GDM1 (cell line): ENCODE measurements around the gene COL6A3.
"Not testable (repeated sequence)": the region's sequence is repeated elsewhere in the genome, so short reads cannot be mapped to it uniquely, and the experiment has no call there.

Experiments used
- DNase-seq: peaks from one replicate; lab custom pipeline; 2025; lab: John Stamatoyannopoulos, UW

Gene COL6A3

DNA sequence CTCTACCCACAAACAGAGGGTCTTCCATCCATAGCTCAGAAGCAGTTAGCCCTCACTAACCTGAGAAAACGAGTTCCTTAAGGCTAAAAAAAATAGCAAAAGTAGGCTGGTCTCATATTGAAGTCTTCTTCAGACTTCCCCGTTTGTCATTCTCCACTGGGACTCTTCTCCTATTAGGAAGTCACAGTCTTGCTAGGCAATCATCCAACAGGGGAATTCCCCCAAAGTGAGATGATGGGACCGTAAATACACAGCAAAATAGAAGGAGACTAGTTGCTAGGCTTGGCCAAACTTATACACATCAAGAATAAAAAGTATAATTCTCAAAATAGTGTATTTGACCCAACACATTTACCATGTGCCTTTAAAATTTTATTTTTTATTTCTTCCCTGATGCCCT is 34.3 kb downstream of the COL6A3 start:
- no peak for DNase-seq

DNA sequence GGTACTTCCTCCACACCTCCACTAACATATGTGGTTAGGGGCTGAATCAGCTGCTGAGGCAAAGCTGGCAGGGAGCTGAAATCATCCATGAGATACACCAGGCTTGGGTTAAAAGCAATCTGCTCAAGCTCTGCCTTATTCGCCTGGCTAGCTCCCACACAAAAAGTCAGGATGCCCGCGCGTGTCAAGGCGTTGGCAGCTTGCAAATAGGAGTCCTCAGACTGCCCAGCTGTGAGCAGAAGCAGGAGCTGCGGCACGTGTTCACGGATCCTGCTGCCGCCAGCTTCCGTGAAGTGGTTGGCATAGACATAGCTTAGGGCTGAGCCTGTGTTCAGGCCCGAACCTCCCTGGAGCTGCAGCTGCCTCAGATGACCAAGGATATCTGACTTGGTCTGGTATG is 35.3 kb downstream of the COL6A3 start:
- no peak for DNase-seq

GRCh38 chr2:237374284-237375060 is 39.5 kb downstream of the COL6A3 start:
- no peak for DNase-seq

DNA sequence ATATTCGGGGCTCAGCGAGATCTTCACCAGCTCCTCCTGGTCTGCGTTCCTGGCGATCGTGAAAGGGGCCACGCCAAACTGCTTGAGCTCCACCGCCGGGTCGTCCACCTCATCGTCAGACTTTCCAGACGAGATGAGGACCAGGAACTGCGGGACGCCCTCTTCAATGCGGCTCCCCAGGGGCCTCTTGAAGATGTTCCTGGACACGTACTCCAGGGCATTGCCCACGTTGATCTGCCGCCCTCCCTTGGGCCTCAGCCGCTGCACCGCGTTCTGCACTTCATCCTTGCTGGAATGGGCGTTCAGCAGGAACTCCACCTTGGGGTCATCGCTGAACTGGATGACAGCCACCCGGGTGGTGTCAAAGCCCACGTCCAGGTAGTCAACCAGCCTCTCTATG is 42.1 kb downstream of the COL6A3 start:
- no peak for DNase-seq

- no peak for DNase-seq
Observed at GRCh38 chr2:237365671-237366070, 48.3 kb downstream of the COL6A3 start.

- DNase-seq: no peak
Observed at GRCh38 chr2:237364655-237365054, 49.3 kb downstream of the COL6A3 start.

DNA sequence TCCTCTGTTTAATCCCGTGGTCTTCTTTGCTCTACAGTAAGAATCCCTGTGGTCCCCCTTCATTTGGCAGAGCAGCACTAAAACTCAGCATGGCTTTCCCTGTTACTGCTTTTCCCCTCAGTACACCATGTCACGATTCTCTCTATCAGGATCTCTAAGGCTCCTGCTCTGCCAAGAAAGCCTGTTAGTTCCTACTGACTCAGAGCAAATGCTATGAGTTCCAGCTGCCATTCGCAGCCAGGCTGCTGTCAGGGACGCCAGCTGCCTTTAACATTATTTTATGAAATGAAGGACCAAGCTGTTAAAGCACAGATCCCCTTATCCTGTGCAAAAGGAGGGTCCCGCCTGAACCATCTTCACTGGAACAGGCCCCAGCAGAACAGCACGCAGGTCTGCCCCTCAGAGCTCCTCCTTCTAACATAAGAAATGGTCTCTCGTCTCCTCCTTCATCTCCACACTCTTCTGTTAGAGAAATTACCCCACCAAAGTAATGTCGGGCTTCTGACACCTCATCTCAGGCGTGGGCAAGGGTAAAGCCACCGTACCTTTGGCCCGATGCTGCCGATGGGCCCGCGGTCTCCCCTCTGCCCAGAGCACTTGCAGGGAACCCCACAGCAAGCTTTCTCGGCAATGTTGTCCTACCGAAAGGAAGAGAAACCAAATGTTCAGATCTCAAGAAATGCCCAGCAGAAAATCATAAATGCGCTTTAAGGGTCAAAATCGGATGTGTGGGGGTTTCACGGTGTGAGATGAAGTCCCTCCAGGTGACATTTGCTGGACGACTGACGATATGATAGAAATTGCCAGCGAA is 52.6 kb downstream of the COL6A3 start:
- DNase-seq: no peak

DNA sequence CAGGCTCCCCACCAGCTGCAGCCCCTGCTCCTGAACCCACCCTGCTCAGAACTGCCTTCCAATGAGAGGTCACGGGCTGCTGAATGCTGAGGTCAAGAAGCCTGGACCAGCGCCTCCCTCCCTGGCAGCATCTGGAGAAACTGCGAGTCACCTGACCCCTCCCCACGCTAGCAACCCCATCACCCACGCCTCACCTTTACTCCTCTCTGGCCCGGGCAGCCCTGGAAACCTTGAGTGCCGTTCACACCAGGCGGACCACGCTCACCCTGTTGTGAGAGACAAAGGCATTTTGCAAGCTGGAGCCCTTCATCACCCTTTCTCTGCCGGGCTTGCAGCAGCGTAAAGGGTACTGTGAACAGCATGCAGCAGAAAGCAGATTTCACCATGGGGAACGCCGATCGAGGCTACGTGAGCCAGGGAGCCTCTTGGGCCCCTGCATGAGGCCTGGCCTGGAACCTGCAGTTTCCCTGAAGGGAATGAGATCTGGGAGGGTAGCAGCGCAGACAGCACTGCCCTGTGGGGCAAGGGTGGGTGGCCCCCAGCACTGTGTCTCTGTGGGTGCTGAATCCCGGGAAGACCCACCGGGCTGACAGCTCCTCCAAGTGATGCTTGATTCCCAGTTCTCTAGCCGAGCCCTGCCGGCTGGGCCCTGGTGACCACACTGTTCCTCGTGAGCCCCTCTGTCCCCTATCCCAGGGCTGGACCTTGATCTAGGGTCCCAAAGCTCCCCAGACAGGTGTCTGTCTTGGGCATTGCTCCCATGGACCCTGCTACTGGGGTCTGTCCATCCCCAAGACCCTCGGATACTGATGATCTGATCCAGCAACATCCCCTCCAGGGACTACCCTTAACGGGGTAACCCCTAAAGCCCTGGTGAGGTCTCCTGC is 53.8 kb downstream of the COL6A3 start:
- no peak for DNase-seq

DNA sequence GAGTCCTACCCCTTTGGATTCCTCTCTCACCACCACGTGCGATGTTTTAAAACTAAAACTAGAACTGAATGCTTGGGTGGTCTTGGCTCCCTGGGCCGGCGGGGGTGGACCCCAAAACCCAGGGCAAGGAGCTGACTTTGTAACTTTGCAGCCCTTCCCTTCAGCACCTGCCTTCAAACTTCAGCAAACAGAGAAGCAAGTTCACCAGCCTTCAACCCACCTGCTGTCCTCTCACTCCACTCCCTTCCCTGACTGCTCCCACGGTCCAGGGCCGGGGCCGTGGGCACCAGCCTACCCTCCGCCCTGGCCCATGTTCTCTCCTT is 54.5 kb downstream of the COL6A3 start:
- DNase-seq: no peak

GRCh38 chr2:237358721-237359517 is 55.0 kb downstream of the COL6A3 start:
- DNase-seq: no peak

GRCh38 chr2:237355701-237356100 is 58.3 kb downstream of the COL6A3 start:
- DNase-seq: no peak

DNA sequence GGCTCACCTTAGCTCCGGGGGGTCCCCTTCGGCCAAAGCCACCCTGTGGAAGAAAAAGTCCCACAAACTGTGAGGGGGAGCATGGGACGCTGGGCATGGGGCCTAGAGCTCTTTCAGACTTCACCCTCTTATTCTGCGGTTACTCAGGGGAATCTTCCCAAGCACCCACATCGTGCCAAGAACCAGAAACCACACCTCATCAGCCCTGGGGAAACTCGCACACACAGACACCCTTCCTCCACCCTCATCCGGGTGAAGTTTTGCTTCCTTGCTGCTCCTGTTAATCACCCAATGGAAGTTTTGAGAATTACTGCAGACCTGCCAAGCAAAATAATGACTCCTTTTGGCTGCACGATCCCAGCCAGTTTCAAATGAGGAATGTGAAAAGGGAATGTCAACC is 59.1 kb downstream of the COL6A3 start:
- DNase-seq: no peak

DNA sequence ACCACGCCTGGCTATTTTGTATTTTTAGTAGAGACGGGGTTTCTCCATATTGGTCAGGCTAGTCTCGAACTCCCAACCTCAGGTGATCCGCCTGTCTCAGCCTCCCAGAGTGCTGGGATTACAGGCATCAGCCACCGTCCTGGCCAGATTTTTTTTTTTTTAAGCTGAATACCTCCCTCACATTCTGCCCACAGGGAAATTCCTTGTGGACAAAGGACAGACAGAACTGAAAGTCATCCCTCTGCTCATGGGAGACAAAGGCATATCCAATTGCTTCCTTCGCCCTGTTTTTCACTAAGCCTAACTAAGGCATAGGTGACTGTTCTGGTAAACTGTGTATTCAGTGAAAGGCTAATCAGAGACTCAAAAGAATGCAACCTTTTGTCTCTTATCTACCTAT is 59.8 kb downstream of the COL6A3 start:
- not testable (repeated sequence) for DNase-seq

- no peak for DNase-seq
Observed at GRCh38 chr2:237353215-237353614, 60.7 kb downstream of the COL6A3 start.

DNA sequence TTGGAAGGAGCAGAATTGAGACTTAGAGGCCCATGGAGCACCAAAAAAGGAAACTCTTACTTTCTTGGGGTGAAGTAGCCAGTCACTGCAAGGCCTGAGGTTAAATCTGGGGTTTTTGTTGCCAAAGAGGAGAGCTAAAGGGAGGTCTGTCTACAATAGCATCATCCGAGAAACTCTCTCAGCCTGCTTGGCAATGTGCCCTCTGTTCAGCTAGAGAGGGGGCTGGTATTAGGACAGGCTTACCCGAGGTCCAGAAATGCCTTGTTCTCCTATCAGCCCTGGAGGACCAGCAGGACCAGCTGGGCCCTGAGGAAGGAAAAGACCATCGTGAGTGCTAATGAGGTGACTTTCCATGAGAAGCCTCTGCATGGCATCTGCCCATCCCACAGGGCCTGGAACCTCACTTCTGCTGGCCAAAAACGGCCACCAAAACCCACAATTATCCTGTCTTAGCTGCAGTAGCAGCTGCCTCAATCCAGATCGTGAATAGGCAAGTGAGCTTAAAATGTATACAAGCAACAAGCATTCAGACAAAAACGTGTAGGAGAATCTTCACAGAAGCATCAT is 61.6 kb downstream of the COL6A3 start:
- no peak for DNase-seq

DNA sequence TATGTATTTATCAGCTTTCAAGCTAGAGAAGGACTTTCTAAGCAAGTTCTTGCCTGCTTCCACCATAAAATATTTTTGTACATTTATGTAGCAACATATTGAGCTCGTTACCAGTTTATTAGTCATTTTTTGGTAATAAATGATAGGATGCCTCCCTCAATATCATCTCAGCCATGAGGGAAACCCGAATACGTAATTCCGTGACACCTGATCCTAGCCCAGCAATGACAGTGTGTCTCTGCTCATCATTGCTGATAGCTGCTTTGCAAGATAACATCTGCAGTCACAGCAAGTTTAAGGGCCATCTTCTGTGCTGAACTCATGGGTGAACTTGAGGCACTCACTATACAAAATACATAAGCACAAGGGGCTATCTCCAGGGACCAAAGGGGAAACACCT is 62.2 kb downstream of the COL6A3 start:
- no peak for DNase-seq

- no peak for DNase-seq
Observed at GRCh38 chr2:237351046-237351445, 62.9 kb downstream of the COL6A3 start.

- DNase-seq: no peak
Observed at GRCh38 chr2:237350597-237350996, 63.4 kb downstream of the COL6A3 start.

- DNase-seq: no peak
Observed at GRCh38 chr2:237350070-237350469, 63.9 kb downstream of the COL6A3 start.

DNA sequence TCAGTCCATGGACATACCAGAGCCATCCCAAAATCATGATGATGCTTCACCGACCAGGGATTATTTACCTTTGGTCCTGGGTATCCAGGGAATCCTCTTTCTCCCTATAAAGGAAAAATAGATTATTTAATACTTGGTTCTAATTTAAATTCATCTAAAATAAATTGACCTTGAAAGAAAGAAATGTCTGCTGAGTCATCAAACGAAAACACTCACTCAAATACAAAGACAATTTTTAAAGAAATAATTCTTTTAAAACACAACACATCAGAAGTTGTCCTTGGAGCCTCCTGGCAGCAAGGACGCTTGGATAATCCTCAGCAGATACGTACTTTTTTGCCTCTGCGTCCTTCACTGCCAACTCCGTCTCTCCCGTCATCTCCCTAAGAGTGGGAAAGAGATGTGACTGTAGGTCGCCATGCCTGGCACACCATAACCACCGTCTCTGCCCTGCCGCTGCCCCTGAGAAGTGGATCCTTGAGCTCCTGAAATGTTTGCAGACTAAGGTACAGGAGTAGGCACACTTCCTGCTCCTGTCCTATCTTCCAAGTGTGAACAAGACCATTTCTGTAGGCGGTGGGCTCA is 65.6 kb downstream of the COL6A3 start:
- no peak for DNase-seq
